Measurements from ENCODE around the gene CUZD1. TPM values are rescaled to one million over a fixed set of nuclear protein-coding genes. Genes with fewer than 3 reads are reported as not detected.

Gene CUZD1
- total RNA-seq, 1 experiment from 2014 or later, result 3.5 TPM

GRCh38 chr10:122839505-122839904 is 6.2 kb downstream of the CUZD1 start:
- DNase-seq (ENCODE audit: low spot score) (no peak), ATAC-seq (no peak)
- Mint-ChIP-seq H3K4me3 (no peak overlapping the region), H3K36me3 (peaks cover 59% of the 10 kb centered on the region), H3K27me3 (ENCODE audit: low read depth) (no peaks in the 10 kb centered on the region; the same call in 1 of the 2 replicates), H3K4me1 (no peaks in the 10 kb centered on the region), H3K27ac (no peak overlapping the region), H3K9me3 (peaks cover 20% of the 10 kb centered on the region)
- ChIA-PET POLR2A (no interaction called here), CTCF (no interaction called here)
- no peak for TF ChIP-seq ARID4B (CRISPR knock-in tag; IDR thresholded peaks at IDR 0.05; ENCODE audit: borderline replicate concordance)

- CTCF ChIA-PET, result no interaction called here
- Mint-ChIP-seq H3K27me3 (ENCODE audit: low read depth) (no peaks in the 10 kb centered on the region; the same call in 1 of the 2 replicates), H3K4me1 (no peaks in the 10 kb centered on the region), H3K9me3 (peaks cover 17% of the 10 kb centered on the region), H3K27ac (no peak overlapping the region), H3K36me3 (peaks cover 56% of the 10 kb centered on the region), H3K4me3 (no peak overlapping the region)
- TF ChIP-seq MYBL2 (CRISPR knock-in tag; IDR thresholded peaks at IDR 0.05), result no peak
- TF ChIP-seq KAT7 (CRISPR knock-in tag; IDR thresholded peaks at IDR 0.05; ENCODE audit: borderline replicate concordance), result no peak
- TF ChIP-seq FOXK1 (CRISPR knock-in tag; IDR thresholded peaks at IDR 0.05), result no peak
- TF ChIP-seq PRRX2 (CRISPR knock-in tag; IDR thresholded peaks at IDR 0.05), result no peak
- ATAC-seq (no peak), DNase-seq (ENCODE audit: low spot score) (no peak)
- POLR2A ChIA-PET, result no interaction called here
Observed at GRCh38 chr10:122838880-122839279, 6.8 kb downstream of the CUZD1 start.

- no peak for ATAC-seq
- no peak overlapping the region for H3K27ac Mint-ChIP-seq
- no peak overlapping the region for H3K4me3 Mint-ChIP-seq
- DNase-seq (ENCODE audit: low spot score), result no peak
- no peaks in the 10 kb centered on the region for H3K4me1 Mint-ChIP-seq
- CTCF ChIA-PET, result no interaction called here
- H3K9me3 Mint-ChIP-seq, result peaks cover 5% of the 10 kb centered on the region; the same call in 1 of the 2 replicates
- peaks cover 44% of the 10 kb centered on the region for H3K36me3 Mint-ChIP-seq
- POLR2A ChIA-PET, result no interaction called here
- H3K27me3 Mint-ChIP-seq (ENCODE audit: low read depth), result no peaks in the 10 kb centered on the region
- TF ChIP-seq ZNF232 (CRISPR knock-in tag; IDR thresholded peaks at IDR 0.05) (no peak), TEAD1 (CRISPR knock-in tag; IDR thresholded peaks at IDR 0.05) (no peak), ARID4B (CRISPR knock-in tag; IDR thresholded peaks at IDR 0.05; ENCODE audit: borderline replicate concordance) (no peak), JUN (CRISPR knock-in tag; IDR thresholded peaks at IDR 0.05) (no peak), FOXK1 (CRISPR knock-in tag; IDR thresholded peaks at IDR 0.05) (no peak), E2F5 (CRISPR knock-in tag; IDR thresholded peaks at IDR 0.05) (no peak), MAX (CRISPR knock-in tag; IDR thresholded peaks at IDR 0.05) (no peak), ZNF512 (CRISPR knock-in tag; IDR thresholded peaks at IDR 0.05; ENCODE audit: borderline replicate concordance) (no peak)
Observed at GRCh38 chr10:122835908-122836307, 9.7 kb downstream of the CUZD1 start.

Data from WTC11 (cell line).